GM21447 (cell line): Measurements from ENCODE around the gene RFX8.
"Not testable (repeated sequence)": the region's sequence is repeated elsewhere in the genome, so short reads cannot be mapped to it uniquely, and the experiment has no call there.

Experiments
- ATAC-seq: cut with Tn5 transposase; IDR thresholded peaks from one replicate; pipeline ENCODE4 v1.9.1; 2021; ENCODE audit not compliant: unreplicated experiment

The RFX8 gene

DNA sequence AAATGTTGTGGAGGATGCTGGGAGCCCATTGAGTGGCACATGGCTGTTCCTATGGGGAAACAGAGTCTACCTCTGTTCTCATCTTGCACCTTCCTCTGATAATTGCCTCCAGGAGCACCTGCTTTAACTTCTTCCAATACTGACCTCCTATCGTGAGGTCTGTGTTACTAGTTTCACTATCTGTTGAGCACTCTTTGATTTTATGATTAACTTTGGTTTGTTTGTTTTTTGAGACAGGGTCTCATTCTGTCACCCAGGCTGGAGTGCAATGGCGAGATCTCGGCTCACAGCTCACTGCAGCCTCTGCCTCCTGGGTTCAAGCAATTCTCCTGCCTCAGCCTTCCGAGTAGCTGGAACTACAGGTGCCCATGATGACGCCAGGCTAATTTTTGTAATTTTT is 12.1 kb upstream of the RFX8 start:
- ATAC-seq, result no peak

DNA sequence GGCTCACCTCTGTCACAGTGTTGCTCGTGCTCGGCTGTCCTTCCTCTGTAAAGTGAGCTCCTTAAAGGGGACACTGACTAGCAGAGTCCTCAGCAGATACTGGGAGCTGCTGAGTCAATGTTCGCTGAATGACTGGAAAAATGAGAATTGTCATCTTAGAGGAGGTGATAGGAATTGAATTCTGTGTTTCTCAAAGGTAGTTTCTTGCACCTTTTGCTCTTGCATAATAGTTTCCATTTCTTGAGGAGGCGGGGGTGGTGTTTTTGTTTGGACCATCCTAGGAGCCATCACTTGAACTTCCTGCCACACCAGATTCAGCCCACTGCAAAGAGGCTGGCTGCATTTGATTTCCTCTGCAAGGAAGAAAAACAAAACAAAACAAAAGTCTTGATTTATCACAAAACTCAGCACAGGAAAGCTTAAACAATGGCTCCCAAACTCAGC is 11.4 kb upstream of the RFX8 start:
- ATAC-seq, result no peak

- ATAC-seq, result no peak
Observed at GRCh38 chr2:101485856-101486255, 10.9 kb upstream of the RFX8 start.

DNA sequence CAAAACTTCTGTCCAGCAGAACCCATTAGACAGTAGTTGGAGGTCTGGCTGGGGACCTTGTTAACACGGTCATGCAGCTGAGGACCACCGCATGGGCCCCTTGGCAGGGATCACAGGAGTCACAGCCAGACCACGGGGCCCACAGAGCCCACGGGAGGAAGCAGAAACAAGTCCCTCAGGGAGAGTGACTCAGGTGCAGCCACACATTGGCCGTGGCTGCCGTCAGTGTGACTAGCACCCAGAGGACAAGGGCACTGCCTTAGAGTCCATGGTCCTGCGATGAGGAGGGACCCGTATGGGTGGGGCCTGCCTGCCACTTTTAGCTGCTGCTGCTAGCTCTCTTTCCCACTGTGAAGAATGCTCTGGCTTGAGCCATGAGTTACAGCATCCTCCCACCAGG is 5.9 kb upstream of the RFX8 start:
- no peak for ATAC-seq

DNA sequence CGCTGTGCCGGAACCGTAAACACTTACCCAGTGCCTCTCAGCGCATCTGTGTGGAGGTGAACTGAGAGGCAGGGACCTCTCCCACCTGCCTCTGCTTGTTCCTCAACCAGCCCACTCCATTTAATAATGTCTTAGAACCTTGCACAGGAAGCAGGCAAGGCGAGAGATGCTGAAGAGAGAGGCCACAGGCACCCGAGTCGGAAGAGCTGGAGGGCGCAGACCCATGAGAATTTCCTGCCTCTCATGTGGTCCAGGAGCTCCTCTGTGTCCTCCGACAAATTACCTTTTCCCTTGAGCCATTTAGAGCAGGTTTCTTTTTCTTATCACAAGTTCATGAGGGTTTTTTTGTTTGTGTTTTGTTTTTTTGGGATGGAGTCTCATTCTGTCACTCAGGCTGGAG is 4.9 kb upstream of the RFX8 start:
- ATAC-seq, result no peak

- no peak for ATAC-seq
Observed at GRCh38 chr2:101479328-101479727, 4.4 kb upstream of the RFX8 start.

- ATAC-seq, result no peak
Observed at GRCh38 chr2:101478181-101479001, 3.5 kb upstream of the RFX8 start.

GRCh38 chr2:101477556-101477955 is 2.6 kb upstream of the RFX8 start:
- no peak for ATAC-seq

GRCh38 chr2:101476605-101477208 is 1.8 kb upstream of the RFX8 start:
- no peak for ATAC-seq

GRCh38 chr2:101473911-101474701 is 806 bp downstream of the RFX8 start:
- ATAC-seq, result no peak

GRCh38 chr2:101473591-101473910 is 1.4 kb downstream of the RFX8 start:
- no peak for ATAC-seq

GRCh38 chr2:101469863-101470262 is 5.0 kb downstream of the RFX8 start:
- ATAC-seq, result no peak

GRCh38 chr2:101467306-101467705 is 7.6 kb downstream of the RFX8 start:
- no peak for ATAC-seq

- ATAC-seq, result no peak
Observed at GRCh38 chr2:101466426-101466825, 8.5 kb downstream of the RFX8 start.

- no peak for ATAC-seq
Observed at GRCh38 chr2:101464841-101465240, 10.1 kb downstream of the RFX8 start.

- ATAC-seq, result no peak
Observed at GRCh38 chr2:101463911-101464641, 10.8 kb downstream of the RFX8 start.

DNA sequence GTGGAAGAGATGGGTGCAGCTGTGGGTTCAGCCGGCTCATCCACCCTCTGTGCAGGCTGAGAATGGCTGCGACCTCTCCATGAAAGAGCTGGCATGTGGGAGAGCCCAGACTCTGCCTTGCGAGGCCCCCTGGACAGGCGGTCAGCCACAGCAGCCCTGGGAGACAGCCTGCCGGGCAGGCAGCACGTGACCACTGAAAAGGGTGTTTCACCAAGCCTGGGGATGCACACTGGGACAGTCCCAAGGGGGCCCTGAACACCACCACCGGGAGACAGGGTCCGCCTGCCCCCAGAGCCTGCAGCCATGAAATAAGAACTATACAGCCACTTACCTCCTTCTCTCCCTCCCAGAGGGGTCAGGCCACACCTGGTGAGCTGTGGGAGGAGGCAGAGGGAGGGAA is 11.5 kb downstream of the RFX8 start:
- ATAC-seq, result no peak

DNA sequence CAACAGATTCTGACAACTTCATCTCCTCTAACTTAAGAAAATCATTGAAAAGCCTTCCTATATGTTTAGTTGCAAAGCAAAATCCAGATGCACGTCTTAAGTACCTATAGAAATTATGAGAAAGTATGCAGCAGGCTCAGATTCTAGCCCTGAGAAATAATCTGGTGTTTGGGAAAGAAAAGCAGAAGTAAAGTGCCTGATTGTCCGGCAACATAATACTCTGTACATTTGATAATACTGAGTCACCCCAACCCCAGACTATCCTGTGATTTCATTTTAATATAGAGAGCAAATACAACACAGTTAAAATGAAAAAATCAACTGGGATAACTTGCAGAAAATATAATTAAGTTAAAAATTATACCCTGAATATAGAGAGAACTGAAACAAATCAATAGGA is 13.5 kb downstream of the RFX8 start:
- no peak for ATAC-seq

DNA sequence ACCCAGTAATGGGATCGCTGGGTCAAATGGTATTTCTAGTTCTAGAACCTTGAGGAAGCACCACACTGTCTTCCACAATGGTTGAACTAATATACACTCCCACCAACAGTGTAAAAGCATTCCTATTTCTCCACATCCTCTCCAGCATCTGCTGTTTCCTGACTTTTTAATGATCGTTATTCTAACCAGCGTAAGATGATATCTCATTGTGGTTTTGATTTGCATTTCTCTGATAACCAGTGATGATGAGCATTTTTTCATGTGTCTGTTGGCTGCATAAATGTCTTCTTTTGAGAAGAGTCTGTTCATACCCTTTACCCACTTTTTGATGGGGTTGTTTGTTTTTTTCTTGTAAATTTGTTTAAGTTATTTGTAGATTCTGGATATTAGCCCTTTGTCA is 20.5 kb downstream of the RFX8 start:
- ATAC-seq, result not testable (repeated sequence)

- ATAC-seq, result no peak
Observed at GRCh38 chr2:101450965-101451364, 23.9 kb downstream of the RFX8 start.

DNA sequence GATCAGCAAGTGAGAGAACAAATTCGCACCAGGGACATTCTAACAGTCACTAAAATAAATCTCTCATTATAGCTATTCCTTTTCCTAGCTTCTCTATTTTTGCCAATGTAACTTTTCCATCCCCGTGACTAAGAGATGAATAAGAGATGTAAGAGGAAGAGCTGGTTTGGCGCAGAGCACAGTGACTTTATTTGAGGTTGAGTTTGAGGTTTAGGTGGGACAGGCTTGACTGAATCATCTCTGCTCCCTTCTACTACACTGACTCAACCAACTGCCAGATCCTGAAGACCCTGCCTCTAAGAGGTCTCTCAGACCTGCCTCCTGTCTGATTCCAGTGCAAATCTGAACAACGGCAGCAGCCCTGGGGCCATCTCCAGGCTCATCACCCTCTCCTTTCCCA is 28.0 kb downstream of the RFX8 start:
- ATAC-seq, result no peak
